Neural progenitor cell (in vitro differentiated cells): ENCODE measurements around the gene LAMB4. TPM values are rescaled to one million over a fixed set of nuclear protein-coding genes. Genes with fewer than 3 reads are reported as not detected.

Experiments
- DNase-seq: peaks from one replicate; pipeline ENCODE4 v3.0.0-alpha.2; 2016; ENCODE audit warnings: low spot score
- H2AFZ ChIP-seq: fragments of 200-600 bp; sonication (generic); replicated peaks from 2 replicates; pipeline ENCODE4 v1.6.1; 2016; ENCODE audit warnings: antibody characterized with exemption
- H3F3A ChIP-seq: fragments of 200-600 bp; sonication (generic); 2 replicates; pipeline ENCODE4 v1.6.1; 2016; ENCODE audit warnings: antibody characterized with exemption, low read depth
- H3K27ac ChIP-seq: fragments of 200-600 bp; sonication (generic); 2 replicates; pipeline ENCODE4 v1.5.1; 2016; ENCODE audit warnings: mild to moderate bottlenecking
- H3K27me3 ChIP-seq: fragments of 200-600 bp; sonication (generic); 2 replicates; pipeline ENCODE4 v1.6.1; 2016; ENCODE audit warnings: mild to moderate bottlenecking, moderate library complexity
- H3K36me3 ChIP-seq: fragments of 200-600 bp; sonication (generic); 2 replicates; pipeline ENCODE4 v1.5.1; 2016
- H3K4me1 ChIP-seq: fragments of 200-600 bp; sonication (generic); 2 replicates; pipeline ENCODE4 v1.6.1; 2016; ENCODE audit warnings: mixed run types
- H3K4me2 ChIP-seq: fragments of 200-600 bp; sonication (generic); 2 replicates; pipeline ENCODE4 v1.6.1; 2016
- H3K4me3 ChIP-seq: fragments of 200-600 bp; sonication (generic); 2 replicates; pipeline ENCODE4 v1.5.1; 2016
- H3K79me2 ChIP-seq: fragments of 200-600 bp; sonication (generic); 2 replicates; pipeline ENCODE4 v1.6.1; 2016; ENCODE audit warnings: low read depth
- H3K9ac ChIP-seq: fragments of 200-600 bp; sonication (generic); 2 replicates; pipeline ENCODE4 v1.6.1; 2016
- H3K9me3 ChIP-seq: fragments of 200-600 bp; sonication (generic); 2 replicates; pipeline ENCODE4 v1.5.1; 2016; ENCODE audit warnings: low read depth
- H4K20me1 ChIP-seq: fragments of 200-600 bp; sonication (generic); 2 replicates; pipeline ENCODE4 v1.6.1; 2016; ENCODE audit warnings: low read depth
- H3K27ac Mint-ChIP-seq: 3 replicates; pipeline ENCODE4 v1.8.0; 2021; ENCODE audit warnings: mixed read lengths
- H3K27me3 Mint-ChIP-seq: 2 replicates; pipeline ENCODE4 v1.8.0; 2022; ENCODE audit warnings: low read depth, mild to moderate bottlenecking, inconsistent platforms, moderate library complexity, mixed read lengths; ENCODE audit not compliant: insufficient read depth
- H3K36me3 Mint-ChIP-seq: 3 replicates; pipeline ENCODE4 v1.8.0; 2021; ENCODE audit warnings: mixed read lengths
- H3K4me1 Mint-ChIP-seq: 3 replicates; pipeline ENCODE4 v1.8.0; 2021; ENCODE audit warnings: mixed read lengths
- H3K4me3 Mint-ChIP-seq: 3 replicates; pipeline ENCODE4 v1.8.0; 2021; ENCODE audit warnings: mild to moderate bottlenecking, moderate library complexity, mixed read lengths
- H3K9me3 Mint-ChIP-seq: 3 replicates; pipeline ENCODE4 v1.8.0; 2020; ENCODE audit warnings: mixed read lengths
- CTCF ChIP-seq: fragments of 200-600 bp; sonication (generic); IDR thresholded peaks from 2 replicates; pipeline ENCODE4 v1.5.1; 2017; ENCODE audit warnings: antibody characterized with exemption, mild to moderate bottlenecking
- EZH2 ChIP-seq: fragments of 200-600 bp; sonication (generic); IDR thresholded peaks from 2 replicates; pipeline ENCODE4 v1.6.1; 2017; ENCODE audit warnings: antibody characterized with exemption, mild to moderate bottlenecking, moderate library complexity
- EZH2phosphoT487 ChIP-seq: fragments of 200-600 bp; sonication (generic); IDR thresholded peaks from 2 replicates; pipeline ENCODE4 v1.6.1; 2017; ENCODE audit warnings: antibody characterized with exemption
- total RNA-seq: library from RNA; depleted of rRNA; stranded (reverse); fragments of >200 nt; gene quantifications from 2 replicates; pipeline ENCODE4 v1.2.3, GENCODE V29; 2015; ENCODE audit warnings: low replicate concordance

The LAMB4 gene
- total RNA-seq, 1 donor from 2014 or later = not detected

- H3K27me3 Mint-ChIP-seq = no peaks in the 10 kb centered on the region
- TF ChIP-seq EZH2phosphoT487 (no peak), CTCF (no peak), EZH2 (no peak)
- Histone ChIP-seq H3K9ac (no peak overlapping the region), H3K79me2 (no peaks in the 10 kb centered on the region), H3K4me3 (no peak overlapping the region), H3F3A (peaks cover 19% of the 10 kb centered on the region), H3K27me3 (no peaks in the 10 kb centered on the region), H3K27ac (no peak overlapping the region), H4K20me1 (peaks cover 3% of the 10 kb centered on the region), H3K4me1 (peaks cover 22% of the 10 kb centered on the region), H3K4me2 (no peak overlapping the region), H3K9me3 (no peaks in the 10 kb centered on the region), H3K36me3 (no peaks in the 10 kb centered on the region), H2AFZ (no peak overlapping the region)
- DNase-seq = no peak
- H3K27ac Mint-ChIP-seq = no peak overlapping the region
- H3K36me3 Mint-ChIP-seq = peaks cover 2% of the 10 kb centered on the region
- peaks cover 2% of the 10 kb centered on the region for H3K9me3 Mint-ChIP-seq
- peaks cover 18% of the 10 kb centered on the region for H3K4me1 Mint-ChIP-seq
- no peak overlapping the region for H3K4me3 Mint-ChIP-seq
These were observed 6.1 kb upstream of the LAMB4 start for GRCh38 chr7:108136191-108136688.

GRCh38 chr7:108135446-108136190, 5.5 kb upstream of the LAMB4 start:
- no peak for DNase-seq
- Mint-ChIP-seq H3K4me1 (peaks cover 18% of the 10 kb centered on the region), H3K36me3 (peaks cover 2% of the 10 kb centered on the region), H3K4me3 (no peak overlapping the region), H3K27ac (no peak overlapping the region), H3K27me3 (no peaks in the 10 kb centered on the region), H3K9me3 (peaks cover 2% of the 10 kb centered on the region)
- no peak overlapping the region for H3K4me2 ChIP-seq
- H3F3A ChIP-seq = peaks cover 19% of the 10 kb centered on the region
- no peak overlapping the region for H3K9ac ChIP-seq
- no peak overlapping the region for H3K4me3 ChIP-seq
- H3K27ac ChIP-seq = no peak overlapping the region
- peaks cover 3% of the 10 kb centered on the region for H4K20me1 ChIP-seq
- peaks cover 22% of the 10 kb centered on the region for H3K4me1 ChIP-seq
- no peaks in the 10 kb centered on the region for H3K27me3 ChIP-seq
- no peaks in the 10 kb centered on the region for H3K79me2 ChIP-seq
- H3K9me3 ChIP-seq = no peaks in the 10 kb centered on the region
- TF ChIP-seq EZH2phosphoT487 (no peak), EZH2 (no peak), CTCF (no peak)
- no peak overlapping the region for H2AFZ ChIP-seq
- H3K36me3 ChIP-seq = no peaks in the 10 kb centered on the region

GRCh38 chr7:108134486-108134885, 4.3 kb upstream of the LAMB4 start:
- Histone ChIP-seq H3K27me3 (no peaks in the 10 kb centered on the region), H3F3A (peaks cover 19% of the 10 kb centered on the region), H3K4me1 (peaks cover 22% of the 10 kb centered on the region), H3K9me3 (no peaks in the 10 kb centered on the region), H3K4me3 (no peak overlapping the region), H3K36me3 (no peaks in the 10 kb centered on the region), H3K79me2 (no peaks in the 10 kb centered on the region), H3K9ac (no peak overlapping the region), H4K20me1 (peaks cover 3% of the 10 kb centered on the region), H2AFZ (no peak overlapping the region), H3K4me2 (no peak overlapping the region), H3K27ac (no peak overlapping the region)
- H3K36me3 Mint-ChIP-seq = peaks cover 2% of the 10 kb centered on the region
- TF ChIP-seq EZH2phosphoT487 = no peak
- no peak for TF ChIP-seq EZH2
- no peak for TF ChIP-seq CTCF
- H3K27ac Mint-ChIP-seq = no peak overlapping the region
- no peak overlapping the region for H3K4me3 Mint-ChIP-seq
- no peak for DNase-seq
- peaks cover 18% of the 10 kb centered on the region for H3K4me1 Mint-ChIP-seq
- no peaks in the 10 kb centered on the region for H3K27me3 Mint-ChIP-seq
- H3K9me3 Mint-ChIP-seq = peaks cover 2% of the 10 kb centered on the region
